Measurements from ENCODE around the gene BTAF1.
A peak's percentile ranks its signal among the peaks of the same experiment; 100 is the strongest.

Gene BTAF1

GRCh38 chr10:91896212-91896756 lies 27.3 kb upstream of the BTAF1 start:
- no peak for DNase-seq (ENCODE audit: insufficient read length, low spot score)
- FAIRE-seq: no peak
- TF ChIP-seq POLR2A (IDR thresholded peaks at IDR 0.05; ENCODE audit: low read depth, low read length): no peak

- DNase-seq (ENCODE audit: insufficient read length, low spot score) (no peak), FAIRE-seq (no peak)
- no peak for TF ChIP-seq POLR2A (IDR thresholded peaks at IDR 0.05; ENCODE audit: low read depth, low read length)
Measured at GRCh38 chr10:91897421-91897820, 26.1 kb upstream of the BTAF1 start.

- DNase-seq (ENCODE audit: insufficient read length, low spot score) (peak; percentile 75), FAIRE-seq (peak; percentile 98)
Measured at GRCh38 chr10:91901784-91902677, 21.5 kb upstream of the BTAF1 start.

GRCh38 chr10:91907033-91907594 lies 16.5 kb upstream of the BTAF1 start:
- no peak for FAIRE-seq
- no peak for TF ChIP-seq POLR2A (IDR thresholded peaks at IDR 0.05; ENCODE audit: low read depth, low read length)
- DNase-seq (ENCODE audit: insufficient read length, low spot score): no peak

More at GRCh38 chr10:91901784-91902677, 21.5 kb upstream of the BTAF1 start:
- TF ChIP-seq POLR2A (IDR thresholded peaks at IDR 0.05; ENCODE audit: low read depth, low read length): no peak

- TF ChIP-seq POLR2A (IDR thresholded peaks at IDR 0.05; ENCODE audit: low read depth, low read length): no peak
- no peak for DNase-seq (ENCODE audit: insufficient read length, low spot score)
- FAIRE-seq: no peak
Measured at GRCh38 chr10:91907914-91908336, 15.6 kb upstream of the BTAF1 start.

- TF ChIP-seq POLR2A (IDR thresholded peaks at IDR 0.05; ENCODE audit: low read depth, low read length): peak; percentile 51
- peak; percentile 89 for FAIRE-seq
- DNase-seq (ENCODE audit: insufficient read length, low spot score): peak; percentile 75
Measured at GRCh38 chr10:91908337-91909116, 15.0 kb upstream of the BTAF1 start.

- TF ChIP-seq POLR2A (IDR thresholded peaks at IDR 0.05; ENCODE audit: low read depth, low read length): no peak
- FAIRE-seq (peak; percentile 90), DNase-seq (ENCODE audit: insufficient read length, low spot score) (no peak)
Measured at GRCh38 chr10:91909117-91909677, 14.4 kb upstream of the BTAF1 start, which contains the start of gene FGFBP3. Gene FGFBP3 (minus strand): TSS chr10:91909486. CDS start chr10:91908969, 517 bp downstream.

- TF ChIP-seq POLR2A (IDR thresholded peaks at IDR 0.05; ENCODE audit: low read depth, low read length): no peak
- FAIRE-seq: no peak
Measured at GRCh38 chr10:91910467-91910866, 13.1 kb upstream of the BTAF1 start.

GRCh38 chr10:91919651-91920050 lies 3.9 kb upstream of the BTAF1 start:
- no peak for TF ChIP-seq POLR2A (IDR thresholded peaks at IDR 0.05; ENCODE audit: low read depth, low read length)
- FAIRE-seq: no peak
- no peak for DNase-seq (ENCODE audit: insufficient read length, low spot score)

More at GRCh38 chr10:91910467-91910866, 13.1 kb upstream of the BTAF1 start:
- DNase-seq (ENCODE audit: insufficient read length, low spot score): no peak

GRCh38 chr10:91924212-91925021 lies 847 bp downstream of the BTAF1 start:
- no peak for TF ChIP-seq POLR2A (IDR thresholded peaks at IDR 0.05; ENCODE audit: low read depth, low read length)
- no peak for DNase-seq (ENCODE audit: insufficient read length, low spot score)
- peak; percentile 90 for FAIRE-seq

GRCh38 chr10:91925022-91925320 lies 1.4 kb downstream of the BTAF1 start:
- TF ChIP-seq POLR2A (IDR thresholded peaks at IDR 0.05; ENCODE audit: low read depth, low read length): no peak
- DNase-seq (ENCODE audit: insufficient read length, low spot score): no peak
- FAIRE-seq: peak; percentile 6

GRCh38 chr10:91930939-91931338 lies 7.4 kb downstream of the BTAF1 start:
- FAIRE-seq (peak; percentile 75), DNase-seq (ENCODE audit: insufficient read length, low spot score) (no peak)
- no peak for TF ChIP-seq POLR2A (IDR thresholded peaks at IDR 0.05; ENCODE audit: low read depth, low read length)
